Mesenteric fat pad (tissue), 1 donor: ENCODE results near the gene ANKS1B. TPM values are rescaled to one million over a fixed set of nuclear protein-coding genes. Genes with fewer than 3 reads are reported as not detected.
"Not testable (repeated sequence)": the region's sequence is repeated elsewhere in the genome, so short reads cannot be mapped to it uniquely, and the experiment has no call there.

Source experiments
- DNase-seq: peaks from one replicate; pipeline ENCODE4 v3.0.0-alpha.2; 2020; ENCODE audit warnings: low spot score
- total RNA-seq: library from RNA; stranded (reverse); fragmentation: NEBNext Ultra II Directional; extraction: Animal tissue kit (Norgen Biotek cat#: 25700); gene quantifications from one replicate; pipeline ENCODE4 v1.2.1, GENCODE V29; 2021
- donor health status: DM: yes; HTN: yes; CAD: no.

The ANKS1B gene
- total RNA-seq, 1 donor from 2014 or later, result 5.3 TPM

DNA sequence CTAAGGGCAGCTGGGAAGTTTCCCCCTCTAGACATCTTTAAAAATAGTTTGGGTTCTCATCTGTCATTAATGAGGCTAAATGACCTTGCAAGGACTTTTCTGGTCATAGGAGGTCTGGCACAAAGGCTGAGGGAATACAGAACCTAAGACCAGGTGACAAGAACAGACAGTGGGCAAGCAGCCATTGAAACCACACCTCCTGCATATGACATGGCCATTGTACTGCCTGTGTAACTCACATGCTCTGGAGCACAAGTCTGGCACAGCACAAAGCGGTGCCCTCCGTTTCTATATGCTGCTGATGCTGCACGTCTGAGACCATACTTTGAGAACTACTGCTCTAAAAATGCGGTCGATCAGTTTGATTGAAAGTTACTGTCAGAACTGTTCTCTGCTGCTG, 1196.3 kb downstream of the ANKS1B start:
- DNase-seq, result no peak

DNA sequence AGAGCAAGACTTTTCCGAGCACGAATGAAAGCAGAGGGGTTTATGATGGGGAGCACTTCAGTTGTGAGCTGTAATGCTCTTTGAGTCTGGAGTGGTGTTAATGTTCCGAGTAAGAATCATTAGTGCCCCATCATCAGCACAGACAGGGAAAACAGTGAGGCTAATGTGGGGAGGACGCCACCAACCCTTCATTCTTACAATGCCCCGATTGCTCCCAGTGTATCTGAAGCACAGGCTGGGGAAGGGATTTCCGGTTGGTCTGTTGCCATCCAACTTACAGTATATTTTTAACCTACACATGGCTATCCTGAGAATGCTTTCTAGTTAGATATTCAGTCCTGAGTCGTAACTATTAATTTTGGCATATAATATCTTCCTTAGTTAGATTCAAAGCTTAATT, 1198.1 kb downstream of the ANKS1B start:
- DNase-seq, result no peak

DNA sequence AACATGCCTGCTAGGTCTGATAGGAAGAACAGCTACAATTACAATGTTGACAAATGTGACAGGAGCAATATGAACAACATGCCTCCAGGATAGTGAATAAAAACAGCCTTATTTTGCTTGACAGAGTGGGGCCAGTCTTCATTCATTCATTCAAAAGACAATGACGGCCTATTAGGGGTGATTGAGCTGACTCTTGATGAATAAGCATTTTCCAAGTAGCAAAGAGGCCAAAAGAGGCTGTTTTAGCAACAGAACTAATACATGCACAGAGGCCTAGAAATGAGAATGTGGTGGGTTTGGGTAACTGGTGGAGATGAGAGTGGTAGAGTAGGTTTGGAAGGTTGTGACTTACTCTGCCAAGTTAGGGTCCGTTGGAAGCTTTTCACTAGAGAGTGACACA, 1201.3 kb downstream of the ANKS1B start:
- DNase-seq, result no peak

DNA sequence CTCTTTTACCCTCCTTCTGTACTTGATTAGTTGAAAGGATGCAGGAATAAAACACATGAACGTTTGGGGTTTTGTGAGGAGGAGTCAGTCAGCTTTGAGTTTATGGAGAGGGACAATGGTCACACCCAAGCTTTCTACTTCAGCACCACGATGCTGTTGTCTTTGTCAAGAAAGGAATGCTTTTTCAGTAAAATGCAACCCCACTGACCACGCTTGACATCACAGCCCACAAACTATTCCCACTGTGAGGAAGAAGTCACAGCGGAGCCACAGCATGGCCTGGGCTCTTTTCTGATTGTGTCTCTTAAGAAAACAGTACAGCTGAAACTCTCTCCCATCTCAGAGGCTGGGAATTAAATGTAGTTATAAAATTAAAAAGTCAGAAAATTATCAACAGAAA, 1204.5 kb downstream of the ANKS1B start:
- no peak for DNase-seq

DNA sequence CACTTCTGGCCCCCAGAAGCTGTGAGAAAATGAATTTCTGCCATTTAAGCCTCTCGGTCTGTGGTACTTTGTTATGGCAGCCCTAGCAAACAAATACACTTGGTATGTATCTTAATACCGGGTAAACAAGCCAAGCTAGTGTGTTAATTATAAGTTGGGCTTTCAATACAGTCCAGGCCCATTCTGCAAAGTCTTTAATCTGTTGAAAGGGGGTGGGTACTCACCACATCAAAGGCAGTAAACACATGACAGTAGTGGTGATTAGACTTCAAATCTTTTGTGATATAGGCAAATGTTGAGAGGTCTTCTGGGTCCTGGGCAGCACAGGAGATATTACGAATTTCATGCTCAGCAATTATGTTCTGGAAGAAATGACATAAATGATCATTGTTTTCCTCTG, 1211.9 kb downstream of the ANKS1B start:
- no peak for DNase-seq

DNA sequence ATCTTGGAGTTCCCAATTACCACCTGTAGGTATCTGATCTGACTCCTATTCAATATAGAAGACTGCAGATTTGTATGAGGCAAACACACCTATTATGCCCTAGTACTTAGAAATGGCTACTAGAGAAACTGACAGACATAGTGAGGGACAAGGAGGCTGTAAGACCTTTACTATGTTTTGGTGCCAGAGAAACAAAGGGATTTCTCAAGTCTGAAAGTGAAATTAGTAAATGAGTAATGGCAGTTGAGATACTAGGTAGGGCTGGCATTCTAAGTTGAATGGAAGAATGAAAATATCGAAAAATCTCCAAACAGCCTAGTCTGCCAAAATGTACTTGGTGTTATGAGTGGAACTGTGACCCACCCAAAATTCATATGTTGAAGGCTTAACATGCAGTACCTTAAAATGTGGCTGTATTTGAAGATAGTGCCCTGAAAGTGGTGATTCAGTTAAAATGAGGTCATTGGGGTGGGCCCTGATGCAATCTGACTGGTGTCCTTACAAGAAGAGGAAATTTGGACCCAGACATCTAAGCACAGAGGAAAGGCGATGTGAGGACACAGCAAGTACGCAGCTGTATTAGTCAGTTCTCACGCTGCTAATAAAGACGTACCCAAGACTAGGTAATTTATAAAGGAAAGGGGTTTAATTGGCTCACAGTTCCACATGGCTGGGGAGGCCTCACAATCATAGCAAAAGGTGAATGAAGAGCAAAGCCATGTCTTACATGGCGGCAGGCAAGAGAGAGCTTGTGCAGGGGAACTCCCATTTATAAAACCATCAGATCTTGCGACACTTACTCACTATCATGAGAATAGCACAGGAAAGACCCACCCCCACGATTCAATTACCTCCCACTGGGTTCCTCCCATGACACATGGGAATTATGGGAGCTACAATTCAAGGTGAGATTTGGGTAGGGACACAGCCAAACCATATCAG, 1212.7 kb downstream of the ANKS1B start:
- no peak for DNase-seq

DNA sequence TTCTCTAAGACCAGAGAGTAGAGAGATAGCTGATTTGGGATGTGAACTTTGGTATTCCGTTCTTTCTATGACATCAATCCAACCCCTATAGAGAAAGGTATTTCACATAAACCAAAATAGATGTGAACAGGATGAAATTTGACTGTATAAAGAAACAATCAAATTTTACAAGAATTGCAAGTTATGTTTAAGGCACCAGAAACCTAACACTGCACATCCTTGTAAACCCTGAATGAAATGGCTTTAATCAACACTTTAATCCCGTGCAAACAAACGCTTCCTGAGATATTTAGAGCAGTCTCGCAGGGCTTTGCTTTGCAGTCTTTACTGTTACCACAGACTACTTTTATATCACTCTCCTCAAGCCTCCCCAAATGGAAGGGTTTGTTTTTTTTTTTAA, 1214.5 kb downstream of the ANKS1B start:
- DNase-seq, result no peak

DNA sequence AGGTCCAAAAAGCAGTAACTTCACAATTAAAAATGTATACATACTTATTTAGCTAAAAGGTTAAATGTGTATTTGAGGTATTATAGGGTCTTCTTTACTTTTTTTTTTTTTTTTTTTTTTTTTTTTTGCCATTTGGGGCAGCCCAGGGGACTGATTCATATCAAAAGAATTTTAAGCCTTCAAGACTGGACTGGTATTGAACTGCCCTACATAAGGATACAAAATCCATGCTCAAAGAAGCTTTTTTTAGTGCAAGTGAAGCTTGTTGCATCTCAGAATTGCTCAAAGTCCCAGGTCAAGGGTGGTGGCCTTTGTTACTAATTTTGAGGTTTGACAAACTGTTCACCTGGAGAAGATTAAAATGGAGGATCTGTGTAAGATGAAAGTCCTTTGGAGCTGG, 1215.7 kb downstream of the ANKS1B start:
- no peak for DNase-seq

DNA sequence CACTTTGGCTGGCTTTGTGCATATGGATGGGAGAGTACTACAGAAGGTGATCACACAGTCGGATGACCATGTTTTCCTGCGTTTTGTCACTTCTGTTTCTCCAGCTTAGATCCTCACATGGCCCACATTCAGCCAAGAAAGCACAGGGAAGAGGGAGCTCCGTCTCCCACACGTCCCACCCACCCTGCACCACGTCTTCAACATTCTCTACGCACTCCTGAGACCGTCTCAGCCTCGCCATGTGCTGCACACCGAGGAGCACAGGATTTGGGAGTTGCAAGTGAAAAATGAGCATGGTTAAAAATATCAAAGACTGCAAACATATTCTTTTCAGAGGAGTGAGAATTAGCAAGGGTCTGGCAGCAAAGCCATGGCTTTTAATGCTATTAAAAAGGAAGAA, 1217.5 kb downstream of the ANKS1B start:
- no peak for DNase-seq

DNA sequence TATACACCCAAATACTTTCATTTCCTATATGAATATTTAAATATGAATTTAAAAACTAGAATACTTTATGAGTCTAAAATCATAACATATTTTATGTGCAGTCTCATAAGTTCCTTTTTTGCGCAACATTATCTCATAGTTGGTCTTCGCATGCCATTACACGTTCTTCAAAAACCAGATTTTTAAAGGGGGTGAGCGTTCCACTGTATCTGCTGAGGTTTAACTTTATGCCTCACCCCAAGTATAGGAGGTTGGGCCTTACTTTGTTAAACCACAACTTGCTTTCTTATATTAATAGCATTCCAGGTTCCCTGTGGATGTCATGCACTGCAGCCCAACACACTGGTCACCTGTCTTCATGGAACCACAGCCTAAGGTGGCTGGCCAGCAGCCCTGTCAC, 1221.1 kb downstream of the ANKS1B start:
- DNase-seq, result no peak

DNA sequence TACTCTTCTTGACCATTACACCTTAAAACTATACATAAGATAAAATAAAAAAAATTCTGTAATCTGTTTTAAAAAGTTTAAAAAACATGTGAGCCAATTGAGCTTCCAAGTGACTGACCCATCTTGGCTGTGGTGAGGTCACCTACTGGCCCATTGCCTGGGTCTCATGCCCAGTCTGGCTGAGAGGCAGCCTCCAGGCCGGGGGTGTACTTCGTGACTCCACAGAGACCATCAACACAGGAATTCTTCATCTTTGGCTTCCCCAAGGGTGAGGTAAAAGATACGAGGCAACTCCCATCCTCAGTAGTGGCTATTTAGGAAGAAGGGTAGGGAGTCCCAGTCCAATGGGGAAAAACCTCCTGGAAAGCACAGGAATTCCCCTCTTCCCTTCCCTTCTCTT, 1226.4 kb downstream of the ANKS1B start:
- no peak for DNase-seq

DNA sequence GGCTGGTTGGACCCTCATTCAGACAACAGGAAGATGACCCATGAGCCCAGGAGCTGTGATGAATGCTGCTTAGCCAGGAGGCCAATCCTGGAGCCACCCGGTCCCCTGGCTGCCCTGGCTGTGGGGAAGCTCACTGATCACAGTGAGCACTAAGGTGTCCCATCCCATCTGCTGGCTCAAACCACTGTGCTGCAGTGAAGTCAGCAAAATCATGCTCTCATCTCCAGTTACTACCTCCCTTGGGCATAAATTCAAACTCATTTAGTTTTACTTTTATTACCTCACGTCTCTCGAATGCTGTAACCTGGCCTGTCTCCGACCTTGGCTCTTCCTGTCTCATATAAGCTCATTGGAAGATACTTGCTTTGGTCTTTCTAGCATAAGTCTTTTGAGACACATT, 1227.3 kb downstream of the ANKS1B start:
- DNase-seq, result no peak

DNA sequence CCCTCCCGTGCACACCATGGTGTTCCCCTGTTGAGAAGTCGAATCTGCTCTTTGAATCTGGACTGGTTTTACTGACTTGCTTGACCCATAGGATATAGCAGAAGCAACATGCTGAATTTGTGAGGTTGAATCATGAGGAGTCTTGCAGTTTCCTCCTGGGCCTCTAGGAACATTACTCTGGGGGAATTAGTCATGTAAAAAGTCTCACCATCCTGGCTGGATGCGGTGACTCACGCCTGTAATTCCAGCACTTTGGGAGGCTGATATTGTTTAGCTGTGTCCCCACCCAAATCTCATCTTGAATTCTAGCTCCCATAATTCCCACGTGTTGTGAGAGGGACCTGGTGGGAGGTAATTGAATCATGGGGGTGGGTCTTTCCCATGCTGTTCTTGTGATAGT, 1228.9 kb downstream of the ANKS1B start:
- DNase-seq, result not testable (repeated sequence)

DNA sequence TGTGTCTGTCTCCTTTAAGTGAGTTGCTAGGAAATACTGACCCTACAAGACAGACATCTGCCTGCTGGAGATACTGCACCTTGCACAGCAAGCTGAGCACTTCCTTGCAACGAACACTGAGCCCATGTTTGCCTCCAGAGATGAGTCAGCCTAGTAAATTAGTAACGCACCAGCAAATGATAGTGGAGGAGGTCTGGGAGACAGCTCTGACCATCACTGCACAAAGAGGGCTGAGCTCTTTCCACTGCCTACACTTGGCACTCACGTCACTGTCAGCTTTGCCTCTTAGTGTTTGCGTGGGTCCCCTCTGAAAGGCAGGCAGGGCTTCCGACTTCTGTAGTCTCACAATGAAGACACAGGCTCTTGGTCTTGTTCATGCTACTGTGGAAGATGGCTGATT, 1230.6 kb downstream of the ANKS1B start:
- no peak for DNase-seq

DNA sequence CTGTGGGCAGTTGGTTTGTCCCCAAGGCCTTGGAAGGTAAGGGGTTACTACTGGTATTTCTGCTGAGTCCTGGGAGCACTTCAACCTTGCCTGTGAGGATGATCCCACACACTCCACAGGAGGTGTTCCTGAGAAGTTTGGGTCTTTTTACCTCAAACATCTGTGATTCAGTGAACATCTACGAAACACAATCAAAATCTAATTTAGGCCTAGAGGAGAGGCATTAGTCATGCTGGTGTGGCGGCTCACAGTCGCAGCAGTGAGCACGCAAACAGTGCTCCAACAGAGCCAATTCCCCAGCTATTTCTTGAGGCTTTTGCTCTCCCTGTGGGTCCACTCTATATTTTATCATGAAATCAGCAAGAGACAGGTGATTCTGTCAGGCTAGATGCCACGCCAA, 1232.0 kb downstream of the ANKS1B start:
- no peak for DNase-seq

DNA sequence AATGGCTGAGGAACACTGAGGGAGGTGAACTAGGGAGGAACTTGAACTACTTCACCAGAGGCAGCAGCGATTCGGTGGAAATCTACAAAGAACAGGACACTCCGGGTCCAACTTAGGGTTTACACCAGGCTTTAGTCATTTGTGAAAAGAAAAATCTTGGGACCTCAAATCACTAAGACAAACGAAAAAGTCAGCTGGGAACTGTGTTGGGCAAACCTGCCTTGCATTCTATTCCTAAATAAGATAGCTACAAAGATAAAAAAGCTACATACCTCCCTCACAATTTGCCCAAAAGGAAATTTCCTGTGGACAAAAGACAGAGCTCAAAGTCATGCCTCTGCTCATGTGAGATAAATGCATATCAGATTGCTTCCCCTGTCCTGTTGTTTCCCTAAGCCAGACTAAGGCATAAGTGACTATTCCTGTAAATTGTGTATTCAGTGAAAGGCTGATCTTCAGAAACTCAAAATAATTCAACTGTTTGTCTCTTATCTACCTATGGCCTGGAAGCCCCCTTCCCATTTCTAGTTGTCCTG, 1233.1 kb downstream of the ANKS1B start:
- DNase-seq, result no peak

DNA sequence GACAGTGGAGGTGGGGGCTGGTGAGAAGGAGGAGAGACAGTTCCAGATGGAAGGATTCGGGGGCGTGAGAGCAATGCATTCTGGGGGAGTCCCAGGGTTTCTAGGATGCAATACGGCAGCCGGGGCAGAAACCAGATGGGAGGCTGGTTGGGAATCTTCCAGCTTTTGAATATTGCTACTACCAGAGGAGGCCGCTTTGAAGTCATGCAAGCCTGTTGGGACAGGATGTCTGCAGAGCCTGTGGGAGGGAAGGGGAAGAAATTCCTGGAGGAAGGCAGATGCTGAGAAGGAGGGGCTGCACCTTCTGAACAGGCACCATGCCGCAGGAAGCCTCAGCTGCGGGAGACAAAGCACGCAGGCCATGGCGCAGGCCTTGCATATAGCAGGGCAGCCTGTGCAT, 1234.2 kb downstream of the ANKS1B start:
- DNase-seq, result no peak

DNA sequence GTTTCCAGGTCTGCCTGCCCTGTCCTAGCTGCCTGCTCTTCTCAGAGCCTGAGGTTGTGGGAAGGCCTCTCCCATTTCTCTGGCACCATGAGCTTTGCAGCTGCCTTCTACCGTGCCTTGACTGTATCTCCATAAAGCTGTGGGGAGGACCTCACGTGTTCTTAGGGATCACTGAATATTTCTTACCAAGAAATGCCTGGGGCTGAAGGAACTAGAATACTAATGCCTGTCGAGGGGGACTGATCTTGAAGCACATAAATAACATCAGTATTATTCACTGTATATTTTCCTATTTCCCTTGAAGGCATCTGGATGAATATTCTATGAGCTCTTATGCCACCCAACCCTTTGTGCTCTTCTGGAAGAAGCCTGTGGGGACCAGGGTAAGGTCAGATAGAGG, 1236.3 kb downstream of the ANKS1B start:
- DNase-seq, result no peak

DNA sequence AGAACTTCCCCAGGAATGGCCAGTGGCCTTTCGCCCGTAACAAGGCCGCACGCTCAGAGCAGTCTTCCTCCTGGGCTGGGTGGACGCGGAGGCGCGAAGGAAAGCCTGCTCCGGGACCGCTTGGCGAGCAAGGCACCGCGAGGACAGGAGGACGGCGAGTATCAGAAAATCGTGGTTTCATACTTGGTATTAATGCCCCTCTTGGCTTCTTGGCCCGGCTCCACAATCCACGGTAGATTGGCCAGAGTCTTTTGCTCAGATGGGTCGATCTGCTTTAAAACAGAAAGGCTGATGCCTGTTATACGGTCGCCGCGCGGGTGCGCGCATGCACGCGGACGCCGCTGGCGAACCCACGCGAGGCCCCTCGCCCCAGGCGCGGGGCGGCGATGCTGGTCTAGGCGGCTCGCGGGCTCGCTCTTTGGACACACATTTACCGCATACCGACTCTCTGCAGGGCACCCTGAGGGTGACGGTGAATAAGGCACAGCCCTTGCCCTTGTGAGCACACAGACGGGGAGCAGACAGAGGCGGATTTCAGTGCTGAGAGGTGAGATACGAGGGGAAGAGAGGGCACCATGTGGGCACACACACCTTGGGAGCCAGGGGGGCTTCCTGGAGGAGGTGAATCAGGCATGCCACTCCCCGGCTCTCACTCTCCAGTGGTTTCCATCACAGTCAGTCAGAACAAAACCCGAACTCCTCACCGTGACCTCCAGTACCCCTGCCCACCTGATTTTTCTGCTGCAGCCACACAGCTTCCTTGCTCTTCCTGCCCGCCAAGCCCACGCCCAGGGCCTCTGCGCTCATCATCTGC, 1239.0 kb downstream of the ANKS1B start:
- DNase-seq, result no peak

DNA sequence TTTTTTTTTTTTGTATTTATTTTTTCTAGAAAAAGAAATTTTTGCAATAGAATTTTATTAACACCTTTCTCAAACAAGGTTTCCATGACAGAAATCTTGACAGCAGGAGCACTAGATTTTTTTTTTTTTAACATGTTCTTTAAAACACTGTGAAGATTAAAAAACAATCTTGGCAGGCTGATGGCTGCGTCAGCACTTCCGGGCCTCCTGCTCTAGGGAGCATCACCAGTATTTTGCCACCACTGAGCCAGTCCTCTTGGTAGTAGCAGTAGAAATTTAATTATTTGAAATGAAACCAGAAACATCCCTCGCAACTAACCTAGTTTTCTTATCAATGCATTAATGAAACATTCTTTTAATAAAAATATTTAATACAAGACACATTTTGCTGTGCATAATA, 1240.1 kb downstream of the ANKS1B start:
- DNase-seq, result no peak

DNA sequence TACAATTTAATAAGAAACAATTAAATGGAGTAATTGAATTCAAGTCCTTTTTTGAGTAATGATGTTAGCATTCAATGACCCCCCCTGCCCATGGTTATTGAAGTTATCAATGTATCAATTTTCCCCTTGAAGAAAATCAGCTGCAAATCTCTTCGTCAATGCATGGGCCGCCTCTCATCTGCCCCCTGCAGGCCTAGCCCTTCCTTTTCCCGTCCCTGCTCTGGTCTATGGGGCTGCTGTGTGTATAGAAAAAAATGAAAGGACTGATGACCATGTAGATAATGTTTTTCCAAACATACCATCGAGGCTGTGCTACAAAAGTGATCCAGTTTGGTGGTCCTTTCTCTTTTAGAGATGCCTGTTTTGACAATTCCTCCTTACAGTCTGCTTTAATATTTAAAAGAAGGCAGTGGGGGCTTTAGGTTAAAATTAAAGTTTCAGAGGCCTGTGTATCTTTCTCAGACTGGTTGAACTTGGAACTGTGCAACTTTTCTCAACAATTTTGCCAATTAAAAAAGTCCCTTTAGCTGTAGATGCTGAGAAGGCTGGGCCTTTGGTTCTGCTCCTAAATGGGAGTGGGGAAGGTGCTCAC, 1241.3 kb downstream of the ANKS1B start:
- no peak for DNase-seq
